ENCODE results near the gene TGM1.

Gene TGM1

DNA sequence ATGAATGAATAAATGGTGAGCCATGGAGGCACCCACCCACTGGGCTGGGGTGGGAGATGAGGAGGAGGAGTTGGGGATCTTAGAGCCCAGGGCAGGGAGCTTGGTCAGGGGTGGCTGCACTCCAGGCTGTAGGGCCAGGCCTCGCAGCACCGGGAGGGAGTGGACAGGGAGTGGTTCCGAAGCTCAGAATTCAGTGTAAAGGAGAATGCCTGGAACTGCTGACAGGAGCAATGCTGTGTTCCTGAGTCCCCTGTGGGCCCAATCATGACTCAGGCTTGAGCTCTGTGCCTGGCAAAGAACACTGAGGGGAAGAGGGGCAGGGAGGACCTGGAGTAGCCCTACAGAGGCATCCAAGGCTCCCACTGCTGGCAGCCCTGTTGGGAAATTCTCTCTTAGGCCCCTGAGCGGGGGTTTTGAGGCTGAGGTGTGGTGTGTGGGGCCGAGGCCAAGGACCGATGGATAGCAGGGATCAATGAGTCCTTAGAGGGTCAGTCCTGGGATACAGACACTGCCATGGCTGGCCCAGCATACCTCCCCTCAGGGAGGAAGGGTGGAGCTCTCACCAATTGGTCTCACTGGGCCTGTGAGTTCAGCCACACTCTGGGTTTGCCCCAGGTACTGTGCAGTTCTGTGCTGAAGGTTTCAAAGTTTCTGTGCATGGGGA, 18.0 kb upstream of the TGM1 start:
- Mint-ChIP-seq H3K9me3 (no peaks in the 10 kb centered on the region), H3K27ac (no peak overlapping the region), H3K27me3 (ENCODE audit: low read depth) (no peaks in the 10 kb centered on the region), H3K4me3 (no peak overlapping the region), H3K36me3 (ENCODE audit: low read depth) (no peaks in the 10 kb centered on the region), H3K4me1 (no peaks in the 10 kb centered on the region)
- TF ChIP-seq, protein P1, sequence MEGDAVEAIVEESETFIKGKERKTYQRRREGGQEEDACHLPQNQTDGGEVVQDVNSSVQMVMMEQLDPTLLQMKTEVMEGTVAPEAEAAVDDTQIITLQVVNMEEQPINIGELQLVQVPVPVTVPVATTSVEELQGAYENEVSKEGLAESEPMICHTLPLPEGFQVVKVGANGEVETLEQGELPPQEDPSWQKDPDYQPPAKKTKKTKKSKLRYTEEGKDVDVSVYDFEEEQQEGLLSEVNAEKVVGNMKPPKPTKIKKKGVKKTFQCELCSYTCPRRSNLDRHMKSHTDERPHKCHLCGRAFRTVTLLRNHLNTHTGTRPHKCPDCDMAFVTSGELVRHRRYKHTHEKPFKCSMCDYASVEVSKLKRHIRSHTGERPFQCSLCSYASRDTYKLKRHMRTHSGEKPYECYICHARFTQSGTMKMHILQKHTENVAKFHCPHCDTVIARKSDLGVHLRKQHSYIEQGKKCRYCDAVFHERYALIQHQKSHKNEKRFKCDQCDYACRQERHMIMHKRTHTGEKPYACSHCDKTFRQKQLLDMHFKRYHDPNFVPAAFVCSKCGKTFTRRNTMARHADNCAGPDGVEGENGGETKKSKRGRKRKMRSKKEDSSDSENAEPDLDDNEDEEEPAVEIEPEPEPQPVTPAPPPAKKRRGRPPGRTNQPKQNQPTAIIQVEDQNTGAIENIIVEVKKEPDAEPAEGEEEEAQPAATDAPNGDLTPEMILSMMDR (IDR thresholded peaks at IDR 0.05; ENCODE audit: unreplicated experiment in 3 of 3): no peak

DNA sequence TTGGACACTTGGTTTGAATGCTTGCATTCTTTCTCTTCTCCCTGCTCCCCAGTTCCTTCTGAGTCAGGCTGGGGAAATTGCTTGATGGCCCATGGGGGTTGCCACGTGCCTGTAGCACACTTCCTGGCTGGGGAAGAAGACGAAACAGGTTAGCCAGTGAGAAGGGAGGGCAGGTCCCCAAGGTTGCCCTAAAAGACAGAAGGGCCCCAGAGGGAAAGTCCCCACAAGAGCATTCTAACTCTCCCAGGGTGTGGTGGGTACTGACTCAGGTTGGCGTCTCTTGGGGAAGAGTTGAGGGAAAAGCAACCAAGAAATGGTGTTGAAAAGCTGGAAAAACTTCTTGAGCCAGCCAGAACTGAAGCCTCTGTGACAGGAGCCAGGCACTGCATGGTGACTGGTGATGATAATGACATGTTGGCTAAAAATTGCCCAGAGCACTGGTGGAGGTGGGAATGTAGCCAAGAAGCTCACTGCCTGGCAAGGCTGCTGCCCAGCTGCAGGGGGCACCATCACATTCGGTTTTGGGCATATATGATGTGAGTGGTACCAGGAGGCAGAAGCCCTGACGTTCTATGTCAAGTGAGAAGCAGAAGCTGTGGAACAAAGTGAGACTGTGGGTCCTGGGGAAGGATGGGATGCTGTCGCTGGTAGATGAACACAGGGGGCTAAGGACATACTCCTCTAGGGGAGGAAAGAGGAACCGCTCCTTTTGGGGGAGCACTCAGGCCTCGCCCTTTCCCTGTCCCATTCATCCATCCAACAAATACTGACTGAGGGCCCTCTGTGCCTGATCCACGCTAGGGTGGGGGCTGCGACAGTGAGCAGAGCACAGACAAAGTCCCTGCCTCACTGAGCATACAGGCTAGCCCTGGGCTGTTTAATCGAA, 16.6 kb upstream of the TGM1 start:
- Mint-ChIP-seq H3K36me3 (ENCODE audit: low read depth) (no peaks in the 10 kb centered on the region), H3K27ac (no peak overlapping the region), H3K4me3 (no peak overlapping the region), H3K4me1 (no peaks in the 10 kb centered on the region), H3K27me3 (ENCODE audit: low read depth) (no peaks in the 10 kb centered on the region), H3K9me3 (no peaks in the 10 kb centered on the region)
- TF ChIP-seq, protein P1 (IDR thresholded peaks at IDR 0.05; ENCODE audit: unreplicated experiment in 3 of 3): no peak

DNA sequence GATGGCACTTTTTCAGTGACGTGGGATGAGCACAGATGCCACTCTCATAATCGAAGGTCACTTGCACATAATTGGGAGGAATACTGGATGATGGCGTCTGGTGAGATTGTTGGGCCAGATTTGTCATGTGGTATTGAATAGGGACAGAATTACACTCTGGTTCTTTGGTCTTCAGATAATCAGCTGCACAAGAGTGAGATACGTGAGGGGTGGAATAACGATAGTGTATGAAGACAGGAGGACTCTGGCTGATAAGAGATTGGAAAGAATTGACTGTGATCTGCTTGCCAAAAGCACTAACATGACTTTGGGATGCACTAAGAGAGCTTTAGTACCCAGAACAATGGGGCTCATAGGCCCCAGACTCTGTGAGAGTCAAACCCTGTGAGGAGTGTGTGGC, 15.4 kb upstream of the TGM1 start:
- no peaks in the 10 kb centered on the region for H3K27me3 Mint-ChIP-seq (ENCODE audit: low read depth)

DNA sequence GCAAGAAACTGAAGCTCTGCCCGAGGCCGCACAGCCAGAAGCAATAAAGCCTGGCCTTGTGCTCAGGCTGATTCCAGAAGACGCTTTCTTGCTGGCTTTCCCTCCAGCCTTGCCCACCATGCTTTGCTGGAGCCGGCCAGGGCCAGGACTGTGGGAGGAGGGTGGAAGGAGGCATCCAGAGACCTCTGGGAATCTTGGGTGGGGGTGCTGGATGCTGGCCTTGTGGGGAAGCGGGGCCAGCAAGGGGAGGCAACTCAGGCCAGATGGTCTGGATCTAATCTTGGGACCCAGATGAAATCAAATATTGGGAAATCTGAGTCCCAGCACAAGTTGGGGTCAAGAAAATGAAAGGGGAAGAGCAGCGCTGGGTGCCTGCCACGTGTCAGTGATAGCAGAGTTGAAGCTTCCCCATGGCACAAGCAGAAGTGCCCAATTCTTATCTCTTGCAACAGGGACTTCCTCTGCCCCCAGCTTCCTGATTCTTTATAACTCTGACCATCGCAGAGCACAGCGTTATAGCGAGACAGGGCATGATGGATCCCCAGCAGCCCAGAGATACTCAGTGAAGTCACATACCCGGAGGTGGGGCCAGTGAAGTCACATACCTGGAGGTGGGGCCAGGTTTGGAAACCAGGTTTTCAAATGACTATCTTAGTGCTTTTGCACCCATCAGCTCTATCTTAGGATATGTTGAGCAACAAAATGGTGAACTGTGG, 14.8 kb upstream of the TGM1 start:
- Mint-ChIP-seq H3K4me1 (no peaks in the 10 kb centered on the region), H3K36me3 (ENCODE audit: low read depth) (no peaks in the 10 kb centered on the region), H3K27ac (no peak overlapping the region), H3K27me3 (ENCODE audit: low read depth) (no peaks in the 10 kb centered on the region), H3K4me3 (no peak overlapping the region), H3K9me3 (no peaks in the 10 kb centered on the region)
- TF ChIP-seq, protein P1 (IDR thresholded peaks at IDR 0.05; ENCODE audit: unreplicated experiment in 3 of 3): no peak

More for the DNA sequence above, 15.4 kb upstream of the TGM1 start:
- no peaks in the 10 kb centered on the region for H3K36me3 Mint-ChIP-seq (ENCODE audit: low read depth)
- H3K27ac Mint-ChIP-seq: no peak overlapping the region
- TF ChIP-seq, protein P1 (IDR thresholded peaks at IDR 0.05; ENCODE audit: unreplicated experiment in 3 of 3): no peak
- H3K9me3 Mint-ChIP-seq: no peaks in the 10 kb centered on the region
- H3K4me1 Mint-ChIP-seq: no peaks in the 10 kb centered on the region
- no peak overlapping the region for H3K4me3 Mint-ChIP-seq

DNA sequence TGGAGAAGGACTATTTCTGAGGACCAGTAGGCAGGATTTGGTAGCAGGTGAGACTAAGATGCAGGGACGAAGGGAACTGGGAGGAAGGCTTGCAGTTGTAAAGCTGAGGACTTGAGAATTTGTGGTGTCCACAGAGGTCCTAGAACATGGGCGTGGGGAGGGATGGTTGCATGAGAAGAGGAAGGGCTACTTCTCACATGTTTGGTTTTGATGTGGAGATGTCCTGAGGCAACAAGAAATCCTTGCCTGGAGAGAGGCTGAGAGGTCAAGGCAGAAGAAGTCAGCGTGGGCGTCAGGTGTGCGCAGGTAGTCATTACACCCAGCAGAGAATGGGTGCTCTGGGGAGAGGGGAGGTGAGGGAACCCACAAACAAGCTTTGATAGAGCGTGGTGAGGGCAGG, 14.1 kb upstream of the TGM1 start:
- H3K9me3 Mint-ChIP-seq: no peaks in the 10 kb centered on the region
- no peak overlapping the region for H3K27ac Mint-ChIP-seq
- no peak overlapping the region for H3K4me3 Mint-ChIP-seq
- H3K4me1 Mint-ChIP-seq: peaks cover 7% of the 10 kb centered on the region
- H3K27me3 Mint-ChIP-seq (ENCODE audit: low read depth): no peaks in the 10 kb centered on the region
- H3K36me3 Mint-ChIP-seq (ENCODE audit: low read depth): no peaks in the 10 kb centered on the region
- TF ChIP-seq, protein P1 (IDR thresholded peaks at IDR 0.05; ENCODE audit: unreplicated experiment in 3 of 3): no peak
